K562 (cell line): ENCODE data around the gene ANK3. TPM values are rescaled to one million over a fixed set of nuclear protein-coding genes. Genes with fewer than 3 reads are reported as not detected.

Experiments used
- ATAC-seq: fragments of 200-7000 bp; cut with Tn5 transposase; 3 replicates; pipeline ENCODE4 v1.9.1; 2020; ENCODE audit warnings: moderate library complexity
- BruUV-seq: library from RNA; stranded (reverse); fragments of 400-500 nt; replicated peaks from 2 replicates; lab custom pipeline; 2021; lab: Mats Ljungman, UMichigan
- CTCF ChIA-PET: fragments of 300-600 bp; formaldehyde crosslinking; extraction: SDS; loops from one replicate; lab custom pipeline; 2021; ENCODE audit warnings: low intra/inter-chr PET ratio; lab: Yijun Ruan, JAX
- POLR2A ChIA-PET: fragments of 300-600, 350-650 bp; sonication (Branson Sonifier 250); formaldehyde crosslinking; extraction: SDS; loops from one replicate; lab custom pipeline; 2021; ENCODE audit warnings: antibody characterized with exemption, inconsistent platforms; lab: Yijun Ruan, JAX
- DNase-seq, 4 experiments: peaks; one replicate each; pipeline versions ENCODE4 v3.0.0 to v3.0.0-alpha.2; 2011 to 2018; ENCODE audit warnings: low spot score in 3 of 4, mixed read lengths in 3 of 4; ENCODE audit errors: extremely low read depth in 1 of 4
- FAIRE-seq: peaks from 2 replicates; lab custom pipeline; 2011; peaks lifted over from hg19 to GRCh38; lab: Jason Lieb, UNC
- H2AFZ ChIP-seq: 2 replicates; pipeline ENCODE4 v1.6.0; 2011; ENCODE audit warnings: low read depth, low read length, control low read depth, inconsistent platforms
- H3K27ac ChIP-seq: fragments of 200-600 bp; 3 replicates; pipeline ENCODE4 v1.8.0; 2011; ENCODE audit warnings: low read depth, mild to moderate bottlenecking, control low read depth, inconsistent platforms, low read length, moderate library complexity, mixed read lengths; ENCODE audit errors: extremely low read depth
- H3K27me3 ChIP-seq, 2 experiments: fragments of 300-600 bp in 1 of 2; 2 replicates in 1 of 2; 3 replicates in 1 of 2; pipeline versions ENCODE4 v1.6.0 to v1.8.0; 2011; ENCODE audit warnings: inconsistent platforms in 2 of 2, low read length in 2 of 2, mild to moderate bottlenecking in 1 of 2, mixed read lengths in 1 of 2, moderate library complexity in 1 of 2; ENCODE audit not compliant: control insufficient read depth in 2 of 2, insufficient read depth in 2 of 2
- H3K36me3 ChIP-seq: fragments of 300-600 bp; 3 replicates; pipeline ENCODE4 v1.8.0; 2011; ENCODE audit warnings: mild to moderate bottlenecking, low read length, inconsistent platforms; ENCODE audit not compliant: control insufficient read depth, insufficient read depth
- H3K4me1 ChIP-seq, 2 experiments: fragments of 200-600 bp in 1 of 2; replicated peaks in 1 of 2; 2 replicates in 1 of 2; 3 replicates in 1 of 2; pipeline versions ENCODE4 v1.5.1 to v1.8.0; 2011; ENCODE audit warnings: inconsistent platforms in 2 of 2, low read length in 2 of 2, mild to moderate bottlenecking in 1 of 2, mixed read lengths in 1 of 2, moderate library complexity in 1 of 2; ENCODE audit not compliant: control insufficient read depth in 2 of 2, insufficient read depth in 2 of 2
- H3K4me2 ChIP-seq: 2 replicates; pipeline ENCODE4 v1.6.1; 2011; ENCODE audit warnings: low read length, control low read depth, inconsistent platforms, mixed read lengths; ENCODE audit not compliant: insufficient read depth
- H3K4me3 ChIP-seq: fragments of 200-600 bp; sonication (generic), shearing (Covaris generic); 2 replicates; pipeline ENCODE4 v1.5.1; 2016; ENCODE audit warnings: control low read depth, inconsistent platforms
- H3K79me2 ChIP-seq: fragments of 200-600 bp; 3 replicates; pipeline ENCODE4 v1.8.0; 2011; ENCODE audit warnings: low read length, inconsistent platforms; ENCODE audit not compliant: control insufficient read depth, insufficient read depth
- H3K9ac ChIP-seq, 2 experiments: 2 replicates each; pipeline versions ENCODE4 v1.6.0 to v1.6.1; 2011; ENCODE audit warnings: low read depth in 2 of 2, low read length in 2 of 2, control low read depth in 1 of 2, inconsistent platforms in 1 of 2, mild to moderate bottlenecking in 1 of 2, mixed read lengths in 1 of 2; ENCODE audit not compliant: insufficient read depth in 1 of 2
- H3K9me1 ChIP-seq: one replicate; pipeline ENCODE4 v1.6.0; 2011; ENCODE audit warnings: inconsistent platforms, mild to moderate bottlenecking, low read length, moderate library complexity; ENCODE audit not compliant: control insufficient read depth, insufficient read depth
- H3K9me3 ChIP-seq: replicated peaks from 2 replicates; pipeline ENCODE4 v1.5.1; 2011; ENCODE audit warnings: low read depth, low read length, inconsistent platforms; ENCODE audit not compliant: control insufficient read depth, insufficient read depth
- H4K20me1 ChIP-seq: replicated peaks from 2 replicates; pipeline ENCODE4 v1.6.1; 2011; ENCODE audit warnings: low read length, inconsistent platforms, mixed read lengths; ENCODE audit not compliant: control insufficient read depth, insufficient read depth
- CREBBP ChIP-seq: IDR thresholded peaks from one replicate; pipeline ENCODE4 v1.6.1; 2012; ENCODE audit warnings: low read depth, mild to moderate bottlenecking, control low read depth, inconsistent platforms, low read length
- DEAF1 ChIP-seq: fragments of 450-650 bp; formaldehyde crosslinking; IDR thresholded peaks from 2 replicates; pipeline ENCODE4 v1.4.0; 2020; ENCODE audit warnings: mild to moderate bottlenecking, moderate library complexity
- EP300 ChIP-seq: IDR thresholded peaks from 2 replicates; pipeline ENCODE4 v1.6.1; 2012; ENCODE audit warnings: low read length, improper control_type of control experiment
- FOSL1 ChIP-seq: fragments of 200-800 bp; sonication (Bioruptor generic); conservative IDR thresholded peaks from 2 replicates; pipeline ENCODE4 v1.6.1; 2016; ENCODE audit warnings: missing genetic modification characterization, missing compliant biosample characterization
- HEY1 ChIP-seq: fragments of 250-450 bp; sonication (Bioruptor Pico); IDR thresholded peaks from 2 replicates; pipeline ENCODE4 v1.5.0; 2020; ENCODE audit warnings: mild to moderate bottlenecking, moderate library complexity, borderline replicate concordance
- NEUROD1 ChIP-seq: fragments of 150-350 bp; IDR thresholded peaks from 2 replicates; pipeline ENCODE4 v1.6.1; 2014; ENCODE audit warnings: borderline replicate concordance, low read length, low read depth; ENCODE audit not compliant: partially characterized antibody
- NFXL1 ChIP-seq: fragments of 450-650 bp; formaldehyde crosslinking; IDR thresholded peaks from 2 replicates; pipeline ENCODE4 v1.4.0; 2021; ENCODE audit warnings: mild to moderate bottlenecking
- RAD21 ChIP-seq, 2 experiments: fragments of 250-450 bp in 1 of 2; fragments of 450-650 bp in 1 of 2; sonication (Bioruptor Pico) in 1 of 2; formaldehyde crosslinking in 1 of 2; IDR thresholded peaks in 1 of 2; conservative IDR thresholded peaks in 1 of 2; 2 replicates each; pipeline versions ENCODE4 v1.4.0 to v1.8.0; 2020 to 2022; ENCODE audit warnings: mild to moderate bottlenecking in 2 of 2, moderate library complexity in 1 of 2
- RCOR1 ChIP-seq, 2 experiments: IDR thresholded peaks; 2 replicates each; pipeline ENCODE4 v1.6.1; 2012; ENCODE audit warnings: low read depth in 2 of 2, low read length in 2 of 2, borderline replicate concordance in 1 of 2, improper control_type of control experiment in 1 of 2
- SFPQ ChIP-seq: fragments of 200-400 bp; formaldehyde crosslinking; IDR thresholded peaks from 2 replicates; pipeline ENCODE4 v1.6.1; 2017; ENCODE audit warnings: mild to moderate bottlenecking, low read depth, low read length, moderate library complexity
- SMARCC2 ChIP-seq: fragments of 450-650 bp; IDR thresholded peaks from 2 replicates; pipeline ENCODE4 v1.6.1; 2017; ENCODE audit warnings: antibody characterized with exemption, moderate library complexity, mild to moderate bottlenecking, low read depth
- TCF15 ChIP-seq: fragments of 250-450 bp; sonication (Bioruptor Pico); IDR thresholded peaks from 2 replicates; pipeline ENCODE4 v1.8.0; 2022; ENCODE audit warnings: moderate library complexity, mild to moderate bottlenecking, inconsistent platforms
- TGIF2 ChIP-seq: sonication (generic); formaldehyde crosslinking; IDR thresholded peaks from 2 replicates; pipeline ENCODE4 v1.8.1; 2022; ENCODE audit warnings: mild to moderate bottlenecking, missing genetic modification reagents, moderate library complexity
- ZNF512 ChIP-seq: IDR thresholded peaks from 2 replicates; pipeline ENCODE4 v1.6.1; 2016; ENCODE audit warnings: missing genetic modification characterization, missing compliant biosample characterization
- ZNF707 ChIP-seq: fragments of 250-450 bp; sonication (Bioruptor Pico); conservative IDR thresholded peaks from 2 replicates; pipeline ENCODE4 v1.8.0; 2022; ENCODE audit warnings: inconsistent platforms, mild to moderate bottlenecking, moderate library complexity
- WGBS: fragments of 100-300 bp; shearing (Covaris generic); methylation state at CpG from one replicate; pipeline ENCODE4 v1.1.6; 2016; ENCODE audit warnings: low coverage, mixed read lengths; ENCODE audit not compliant: insufficient coverage; ENCODE audit errors: missing lambda C conversion rate; 5-methylcytosine and 5-hydroxymethylcytosine counted together
- in situ Hi-C: fragments of 300-500 bp; cut with MboI; formaldehyde crosslinking; loops from 4 replicates; pipeline ENCODE4 v1.15.0; 2018; ENCODE audit warnings: inconsistent platforms, mixed read lengths
- intact Hi-C: fragments of 100-400 bp; cut with micrococcal nuclease; formaldehyde crosslinking; loops from 2 replicates; pipeline ENCODE4 v1.14.2; 2022
- polyA plus RNA-seq, 8 experiments: library from polyadenylated mRNA; depleted of rRNA in 4 of 8; stranded (reverse) in 5 of 8; unstranded in 3 of 8; fragments of >200 nt; fragmentation: Nextera tagmentation in 2 of 8; fragmentation: Illumina TruSeq in 1 of 8; extraction: Ambion mirVana in 2 of 8; extraction: Trizol in 1 of 8; gene quantifications; 2 replicates each; pipeline versions ENCODE4 v1.2.1 to v1.2.3, GENCODE V29; 2011 to 2014; ENCODE audit warnings: inconsistent platforms in 1 of 8, missing spikeins in 1 of 8
- total RNA-seq, 7 experiments: library from RNA; depleted of rRNA in 6 of 7; stranded (reverse); fragments of >200 nt in 6 of 7; fragmentation: Illumina TruSeq in 2 of 7; extraction: Trizol in 2 of 7; gene quantifications; 2 replicates each; pipeline versions ENCODE4 v1.2.1 to v1.2.3, GENCODE V29; 2011 to 2021; ENCODE audit warnings: low replicate concordance in 1 of 7

The ANK3 gene
- total and polyA plus RNA-seq, 9 of the 15 experiments (the other 6 are each of a cell fraction or from before 2014, with no cell fraction given): 10.0 to 32.3 (median 17.9) TPM

GRCh38 chr10:60429084-60429849 lies 39.6 kb upstream of the ANK3 start:
- Histone ChIP-seq H2AFZ (no peak overlapping the region), H3K9me3 (no peaks in the 10 kb centered on the region), H3K27ac (no peak overlapping the region), H3K9me1 (no peaks in the 10 kb centered on the region), H3K36me3 (no peaks in the 10 kb centered on the region), H3K9ac (no peak overlapping the region), H3K27me3 (no peaks in the 10 kb centered on the region), H4K20me1 (no peaks in the 10 kb centered on the region), H3K4me3 (no peak overlapping the region), H3K4me1 (peaks cover 0 to 35% of the 10 kb centered on the region in 2 experiments; a peak in 2 of 5 replicates), H3K79me2 (no peaks in the 10 kb centered on the region), H3K4me2 (no peak overlapping the region)
- in situ Hi-C loops: loop anchor here (25.0 kb wide), 1 partner anchor 792 kb away; no protein-coding TSS in a partner anchor
- intact Hi-C loops: no loop called here
- no TSS peak for BruUV-seq
- no peak for FAIRE-seq
- peak in 1 of 4 experiments; percentile 14 for DNase-seq
- ChIA-PET POLR2A (interaction anchor here (1.4 kb wide), 1 partner anchor 19 kb away, joined by 3 read pairs; no protein-coding TSS in a partner anchor), CTCF (interaction anchor here (0.7 kb wide), 1 partner anchor 226 kb away, joined by 4 read pairs; no protein-coding TSS in a partner anchor)
- ATAC-seq: no peak
- WGBS: 49% methylated on average over 2 of the region's 2 CpGs
- no peak for TF ChIP-seq TCF15 (CRISPR knock-in tag)
- peak; percentile 59 for TF ChIP-seq EP300
- TF ChIP-seq HEY1 (CRISPR knock-in tag): no peak
- TF ChIP-seq RAD21 (CRISPR knock-in tag; conservative IDR thresholded peaks at IDR 0.05 in 1 of 2, IDR thresholded peaks at IDR 0.05 in 1 of 2): no peak
- TF ChIP-seq NFXL1 (CRISPR knock-in tag): no peak
- TF ChIP-seq FOSL1 (tag): peak; percentile 85
- no peak for TF ChIP-seq SFPQ
- TF ChIP-seq ZNF707: no peak
- no peak for TF ChIP-seq NEUROD1
- TF ChIP-seq SMARCC2: peak; percentile 27; the same call in 1 of the 2 replicates
- TF ChIP-seq DEAF1 (CRISPR knock-in tag): no peak
- TF ChIP-seq ZNF512 (tag): no peak
- TF ChIP-seq CREBBP: no peak
- peak in 1 of 2 experiments; percentile 54; a peak in 1 of 4 replicates for TF ChIP-seq RCOR1 (IDR thresholded peaks at IDR 0.05; ENCODE audit: borderline replicate concordance in 1 of 2, low read depth in 2 of 2, low read length in 2 of 2)
- no peak for TF ChIP-seq TGIF2 (CRISPR knock-in tag)
